K562 (cell line): ENCODE results near the gene TRIM75.
"Not testable (repeated sequence)": the region's sequence is repeated elsewhere in the genome, so short reads cannot be mapped to it uniquely, and the experiment has no call there.

Source experiments
- JUNB ChIP-seq: fragments of 450-650 bp; formaldehyde crosslinking; conservative IDR thresholded peaks from 2 replicates; pipeline ENCODE4 v1.4.0; 2020; ENCODE audit warnings: mild to moderate bottlenecking
- KDM4B ChIP-seq, 2 experiments: fragments of 450-650 bp in 1 of 2; sonication (generic) in 1 of 2; IDR thresholded peaks; 2 replicates each; pipeline ENCODE4 v1.6.1; 2016 to 2017; ENCODE audit warnings: borderline replicate concordance in 2 of 2, antibody characterized with exemption in 1 of 2, low read depth in 1 of 2, mild to moderate bottlenecking in 1 of 2
- PRDM10 ChIP-seq: fragments of 450-650 bp; IDR thresholded peaks from 2 replicates; pipeline ENCODE4 v1.6.1; 2018; ENCODE audit not compliant: partially characterized antibody
- RBFOX2 ChIP-seq: fragments of 200-400 bp; formaldehyde crosslinking; IDR thresholded peaks from 2 replicates; pipeline ENCODE4 v1.6.1; 2017; ENCODE audit warnings: low read depth, mild to moderate bottlenecking, low read length, moderate library complexity

GRCh38 chr4:165092187-165092586 lies 38.5 kb downstream of the TRIM75 start:
- TF ChIP-seq JUNB (CRISPR knock-in tag); RBFOX2; KDM4B (IDR thresholded peaks at IDR 0.05; ENCODE audit: borderline replicate concordance in 2 of 2, low read depth in 1 of 2); PRDM10: not testable (repeated sequence)
